GM12891 (cell line): ENCODE measurements around the gene BBS5. TPM values are rescaled to one million over a fixed set of nuclear protein-coding genes. Genes with fewer than 3 reads are reported as not detected.
A peak's percentile ranks its signal among the peaks of the same experiment; 100 is the strongest.
"Not testable (repeated sequence)": the region's sequence is repeated elsewhere in the genome, so short reads cannot be mapped to it uniquely, and the experiment has no call there.

Experiments
- DNase-seq: peaks from one replicate; pipeline ENCODE4 v3.0.0; 2011; ENCODE audit warnings: low spot score; ENCODE audit not compliant: insufficient read length
- FAIRE-seq: peaks from 2 replicates; lab custom pipeline; 2011; peaks lifted over from hg19 to GRCh38; lab: Jason Lieb, UNC
- PAX5 ChIP-seq: IDR thresholded peaks from 2 replicates; pipeline ENCODE4 v1.6.1; 2011; ENCODE audit warnings: low read length, moderate library complexity, mild to moderate bottlenecking; ENCODE audit not compliant: insufficient read depth, severe bottlenecking
- POLR2A ChIP-seq: IDR thresholded peaks from 2 replicates; pipeline ENCODE4 v1.6.1; 2011; ENCODE audit warnings: low read depth, low read length, control low read depth
- POLR2AphosphoS5 ChIP-seq: IDR thresholded peaks from 2 replicates; pipeline ENCODE4 v1.6.1; 2011; ENCODE audit warnings: low read depth, low read length, control low read depth
- POU2F2 ChIP-seq: IDR thresholded peaks from 2 replicates; pipeline ENCODE4 v1.6.1; 2011; ENCODE audit warnings: low read depth, mild to moderate bottlenecking, control low read depth, low read length, moderate library complexity
- SPI1 ChIP-seq: IDR thresholded peaks from 2 replicates; pipeline ENCODE4 v1.6.1; 2011; ENCODE audit warnings: low read depth, low read length, control low read depth
- TAF1 ChIP-seq: IDR thresholded peaks from 2 replicates; pipeline ENCODE4 v1.6.1; 2011; ENCODE audit warnings: low read depth, low read length, control low read depth
- polyA plus RNA-seq: library from polyadenylated mRNA; unstranded; fragments of >200 nt; gene quantifications from one replicate; pipeline ENCODE4 v1.2.1, GENCODE V29; 2012; ENCODE audit warnings: low read depth, missing spikeins, inconsistent platforms; ENCODE audit not compliant: missing spikeins

The BBS5 gene
- polyA plus RNA-seq: 1.0 TPM

- peak; percentile 70 for DNase-seq
- TF ChIP-seq POLR2A (no peak), POU2F2 (0 out of 2 replicates have a peak, but pooled peaks have one; percentile 22), SPI1 (no peak)
Observed at GRCh38 chr2:169479257-169480078, at the start of gene BBS5. Gene BBS5, plus strand, starts transcription at chr2:169479494. Its CDS starts 60 bp downstream, at chr2:169479554.

GRCh38 chr2:169431772-169432171 lies 47.5 kb upstream of the BBS5 start:
- not testable (repeated sequence) for DNase-seq, FAIRE-seq

More at GRCh38 chr2:169479257-169480078, at the start of gene BBS5:
- peak; percentile 89 for FAIRE-seq

GRCh38 chr2:169434236-169434635 lies 45.1 kb upstream of the BBS5 start:
- not testable (repeated sequence) for DNase-seq, FAIRE-seq

- TF ChIP-seq POU2F2 (no peak), PAX5 (no peak), POLR2AphosphoS5 (no peak), TAF1 (no peak), POLR2A (no peak), SPI1 (no peak)
- DNase-seq (no peak), FAIRE-seq (no peak)
Observed at GRCh38 chr2:169438466-169439072, 40.7 kb upstream of the BBS5 start.

GRCh38 chr2:169439900-169440299 lies 39.4 kb upstream of the BBS5 start:
- no peak for FAIRE-seq
- TF ChIP-seq POLR2AphosphoS5 (no peak), PAX5 (no peak), SPI1 (no peak), POU2F2 (no peak), POLR2A (no peak), TAF1 (no peak)
- no peak for DNase-seq

- TF ChIP-seq SPI1 (no peak), POLR2A (no peak), POU2F2 (no peak), PAX5 (no peak), TAF1 (no peak), POLR2AphosphoS5 (no peak)
- DNase-seq: no peak
- peak; percentile 16 for FAIRE-seq
Observed at GRCh38 chr2:169446452-169446851, 32.8 kb upstream of the BBS5 start.

GRCh38 chr2:169448316-169448715 lies 31.0 kb upstream of the BBS5 start:
- no peak for TF ChIP-seq TAF1
- TF ChIP-seq SPI1: no peak
- TF ChIP-seq POU2F2: no peak
- TF ChIP-seq POLR2A: no peak
- no peak for TF ChIP-seq POLR2AphosphoS5
- no peak for TF ChIP-seq PAX5
- no peak for DNase-seq
- FAIRE-seq: no peak

GRCh38 chr2:169448865-169449264 lies 30.4 kb upstream of the BBS5 start:
- no peak for DNase-seq
- FAIRE-seq: no peak
- TF ChIP-seq POLR2AphosphoS5 (no peak), TAF1 (no peak), SPI1 (no peak), POLR2A (no peak), PAX5 (no peak), POU2F2 (no peak)

GRCh38 chr2:169452080-169452479 lies 27.2 kb upstream of the BBS5 start:
- FAIRE-seq: no peak
- no peak for DNase-seq
- TF ChIP-seq SPI1 (no peak), PAX5 (no peak), POU2F2 (no peak), POLR2AphosphoS5 (no peak), POLR2A (no peak)

- not testable (repeated sequence) for FAIRE-seq, DNase-seq
Observed at GRCh38 chr2:169453044-169453443, 26.2 kb upstream of the BBS5 start.

GRCh38 chr2:169461143-169461542 lies 18.2 kb upstream of the BBS5 start:
- DNase-seq (no peak), FAIRE-seq (no peak)
- no peak for TF ChIP-seq PAX5
- no peak for TF ChIP-seq POU2F2
- no peak for TF ChIP-seq SPI1
- no peak for TF ChIP-seq TAF1
- no peak for TF ChIP-seq POLR2A
- no peak for TF ChIP-seq POLR2AphosphoS5
